G401 (cell line): Measurements from ENCODE around the gene UGT3A1. TPM values are rescaled to one million over a fixed set of nuclear protein-coding genes. Genes with fewer than 3 reads are reported as not detected.
"Not testable (repeated sequence)": the region's sequence is repeated elsewhere in the genome, so short reads cannot be mapped to it uniquely, and the experiment has no call there.

ENCODE experiments used
- DNase-seq: peaks from one replicate; pipeline ENCODE4 v3.0.0-alpha.2; 2015; ENCODE audit warnings: low spot score
- in situ Hi-C: cut with HindIII; loops from 2 replicates; pipeline ENCODE4 v1.10.0; 2016; ENCODE audit warnings: low sequenced_read_pairs, mixed read lengths
- total RNA-seq: library from RNA; depleted of rRNA; stranded (reverse); fragments of >200 nt; shearing (Covaris generic); gene quantifications from 2 replicates; pipeline ENCODE4 v1.2.3, GENCODE V29; 2014; rRNA removed

Gene UGT3A1
- not detected in 2 replicates for total RNA-seq

- no peak for DNase-seq
- in situ Hi-C loops, result no loop called here
These were observed at the start of gene UGT3A1 for GRCh38 chr5:35990941-35991611. TSS of gene UGT3A1 (minus strand) at chr5:35991390. CDS start at chr5:35991240, 150 bp downstream.

- in situ Hi-C loops, result no loop called here
- DNase-seq, result no peak
These were observed 44.5 kb upstream of the UGT3A1 start for GRCh38 chr5:36035696-36036095.

GRCh38 chr5:36034536-36035134, 43.4 kb upstream of the UGT3A1 start:
- in situ Hi-C loops, DNase-seq: not testable (repeated sequence)

GRCh38 chr5:36033486-36033885, 42.3 kb upstream of the UGT3A1 start:
- DNase-seq, result no peak
- in situ Hi-C loops, result no loop called here

- in situ Hi-C loops, result no loop called here
These were observed 41.9 kb upstream of the UGT3A1 start for GRCh38 chr5:36033047-36033446.

GRCh38 chr5:36031223-36031622, 40.0 kb upstream of the UGT3A1 start:
- no peak for DNase-seq
- in situ Hi-C loops, result no loop called here

More at GRCh38 chr5:36033047-36033446, 41.9 kb upstream of the UGT3A1 start:
- DNase-seq, result no peak

GRCh38 chr5:36029914-36030313, 38.7 kb upstream of the UGT3A1 start:
- in situ Hi-C loops, result no loop called here
- DNase-seq, result no peak

GRCh38 chr5:36028816-36029465, 37.8 kb upstream of the UGT3A1 start:
- DNase-seq, result no peak
- in situ Hi-C loops, result no loop called here

- DNase-seq, result no peak
- in situ Hi-C loops, result no loop called here
These were observed 36.5 kb upstream of the UGT3A1 start for GRCh38 chr5:36027711-36028110.

- no peak for DNase-seq
- in situ Hi-C loops, result no loop called here
These were observed 35.7 kb upstream of the UGT3A1 start for GRCh38 chr5:36026706-36027465.

- DNase-seq, in situ Hi-C loops: not testable (repeated sequence)
These were observed 31.1 kb upstream of the UGT3A1 start for GRCh38 chr5:36022246-36022645.

- in situ Hi-C loops, DNase-seq: not testable (repeated sequence)
These were observed 28.4 kb upstream of the UGT3A1 start for GRCh38 chr5:36019584-36019983.

GRCh38 chr5:36017622-36018021, 26.4 kb upstream of the UGT3A1 start:
- in situ Hi-C loops, result no loop called here

GRCh38 chr5:36017004-36017403, 25.8 kb upstream of the UGT3A1 start:
- DNase-seq, result no peak
- in situ Hi-C loops, result no loop called here

More at GRCh38 chr5:36017622-36018021, 26.4 kb upstream of the UGT3A1 start:
- no peak for DNase-seq

- in situ Hi-C loops, result no loop called here
- DNase-seq, result no peak
These were observed 22.0 kb upstream of the UGT3A1 start for GRCh38 chr5:36013182-36013581.

- DNase-seq, result no peak
- in situ Hi-C loops, result no loop called here
These were observed 18.5 kb upstream of the UGT3A1 start for GRCh38 chr5:36009698-36010097.

- in situ Hi-C loops, result no loop called here
- no peak for DNase-seq
These were observed 16.2 kb upstream of the UGT3A1 start for GRCh38 chr5:36007366-36007765.

- in situ Hi-C loops, result no loop called here
These were observed 15.0 kb upstream of the UGT3A1 start for GRCh38 chr5:36006163-36006562.

GRCh38 chr5:36001032-36001431, 9.8 kb upstream of the UGT3A1 start:
- DNase-seq, result no peak
- in situ Hi-C loops, result no loop called here

More at GRCh38 chr5:36006163-36006562, 15.0 kb upstream of the UGT3A1 start:
- DNase-seq, result no peak

- in situ Hi-C loops, result no loop called here
- no peak for DNase-seq
These were observed 8.4 kb upstream of the UGT3A1 start for GRCh38 chr5:35999547-35999946.
